ENCODE measurements around the gene COCH.
A peak's percentile ranks its signal among the peaks of the same experiment; 100 is the strongest.

Gene COCH

GRCh38 chr14:30874120-30874998, at the start of gene COCH:
TSS of gene COCH (plus strand) at chr14:30874559. CDS start at chr14:30874939, 380 bp downstream.
- DNase-seq, result peak; percentile 69

GRCh38 chr14:30826070-30826469, 48.3 kb upstream of the COCH start:
- no peak for DNase-seq

DNA sequence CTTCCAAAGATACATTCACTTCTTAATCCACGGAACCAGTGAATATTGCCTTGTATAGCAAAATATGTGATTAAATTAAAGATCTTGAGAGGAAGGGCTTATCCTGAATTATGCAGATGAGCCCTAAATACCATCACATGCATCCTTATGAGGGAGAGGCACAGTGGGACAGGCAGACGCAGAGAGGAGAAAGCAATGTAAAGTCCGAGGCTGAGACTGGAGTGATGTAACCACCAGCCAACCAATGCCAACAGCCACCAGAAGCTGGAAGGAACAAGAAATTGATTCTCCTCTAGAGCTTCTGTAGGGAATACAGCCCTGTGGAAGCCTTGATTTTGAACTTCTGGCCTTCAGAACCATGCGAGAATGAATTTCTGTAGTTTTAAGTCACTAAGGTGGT, 44.5 kb upstream of the COCH start:
- DNase-seq, result no peak

DNA sequence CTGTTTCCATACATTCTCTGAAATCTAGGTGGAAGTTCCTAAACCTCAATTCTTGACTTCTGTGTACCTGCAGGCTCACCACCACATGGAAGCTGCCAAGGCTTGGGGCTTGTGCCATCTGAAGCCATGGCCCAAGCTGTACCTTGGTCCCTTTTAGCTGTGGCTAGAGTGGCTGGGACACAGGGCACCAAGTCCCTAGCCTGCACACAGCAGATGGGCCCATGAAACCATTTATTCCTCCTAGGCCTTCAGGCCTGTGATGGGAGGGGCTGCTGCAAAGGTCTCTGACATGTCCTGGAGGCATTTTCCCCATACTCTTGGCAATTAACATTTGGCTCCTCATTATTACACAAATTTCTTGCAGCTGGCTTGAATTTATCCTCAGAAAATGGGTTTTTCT, 40.0 kb upstream of the COCH start:
- DNase-seq, result no peak

- no peak for DNase-seq
These were observed 36.0 kb upstream of the COCH start for GRCh38 chr14:30838351-30838750.

DNA sequence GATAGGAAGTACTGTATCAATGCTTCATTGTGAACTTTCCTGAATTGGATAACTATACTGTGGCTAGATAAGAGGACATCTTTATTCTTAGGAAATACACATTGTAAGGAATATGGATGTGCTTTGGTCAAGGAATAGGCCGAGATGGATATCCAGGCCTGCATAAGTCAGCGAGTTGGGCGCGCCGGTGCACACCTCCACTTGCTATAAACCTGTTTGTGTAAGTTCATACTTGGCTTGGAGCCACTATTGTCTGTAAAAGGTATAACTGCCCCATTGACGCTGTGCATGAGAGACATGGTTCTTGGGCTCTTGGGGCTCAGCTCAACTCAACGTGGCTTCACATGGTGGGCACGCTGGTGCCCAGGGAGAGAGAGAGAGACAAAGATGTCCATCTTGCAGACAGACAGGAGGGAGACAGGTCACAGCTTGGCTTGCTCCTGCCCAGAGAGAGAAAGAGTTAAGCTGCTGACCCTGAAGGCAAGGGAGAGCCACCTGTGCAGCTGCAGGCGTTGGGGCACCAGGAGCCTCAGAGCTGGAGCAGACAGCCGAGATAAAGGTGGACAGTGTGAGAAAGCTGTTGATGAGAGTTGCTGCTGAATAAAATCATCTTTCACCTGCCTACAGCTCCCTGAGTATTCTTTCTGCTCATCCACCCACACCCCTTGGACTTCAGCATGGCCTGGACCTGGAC, 34.1 kb upstream of the COCH start:
- no peak for DNase-seq

GRCh38 chr14:30842431-30842830, 31.9 kb upstream of the COCH start:
- no peak for DNase-seq

DNA sequence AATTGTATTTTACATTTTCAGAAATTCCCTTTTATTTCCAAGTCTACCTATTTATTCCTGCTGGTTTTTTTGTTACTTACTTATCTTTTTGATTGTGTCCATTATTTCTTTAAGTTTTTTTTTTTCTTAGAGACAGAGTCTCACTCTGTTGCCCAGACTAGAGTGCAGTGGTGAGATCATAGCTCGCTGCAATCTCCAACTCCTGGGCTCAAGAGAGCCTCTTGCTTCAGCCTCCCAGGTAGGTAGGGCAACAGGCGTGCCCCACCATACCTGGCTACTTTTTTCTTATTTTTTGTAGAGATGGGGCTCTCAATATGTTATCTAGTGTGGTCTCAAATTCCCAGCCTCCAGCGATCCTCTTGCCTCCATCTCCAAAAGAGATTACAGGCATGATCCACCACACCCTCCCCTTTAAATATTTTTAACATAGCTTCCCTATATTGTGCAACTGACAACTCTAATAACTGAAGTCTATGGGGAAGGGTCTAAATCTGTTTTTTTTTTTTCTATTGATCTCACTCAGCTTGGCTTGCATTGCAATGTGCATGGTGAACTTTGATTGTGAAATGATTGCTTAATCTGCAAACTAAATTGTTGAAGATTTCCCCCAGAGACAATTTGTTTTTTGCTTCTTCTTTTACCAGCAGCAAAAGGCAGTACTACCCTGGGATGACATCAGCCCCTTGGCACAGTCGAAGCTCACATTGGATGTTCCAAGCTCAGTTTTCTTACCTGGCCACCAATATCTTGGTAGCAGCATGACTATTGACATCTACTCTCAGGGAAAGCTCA, 25.7 kb upstream of the COCH start:
- DNase-seq, result no peak

GRCh38 chr14:30849354-30849753, 25.0 kb upstream of the COCH start:
- DNase-seq, result no peak

- no peak for DNase-seq
These were observed 24.4 kb upstream of the COCH start for GRCh38 chr14:30849983-30850382.

DNA sequence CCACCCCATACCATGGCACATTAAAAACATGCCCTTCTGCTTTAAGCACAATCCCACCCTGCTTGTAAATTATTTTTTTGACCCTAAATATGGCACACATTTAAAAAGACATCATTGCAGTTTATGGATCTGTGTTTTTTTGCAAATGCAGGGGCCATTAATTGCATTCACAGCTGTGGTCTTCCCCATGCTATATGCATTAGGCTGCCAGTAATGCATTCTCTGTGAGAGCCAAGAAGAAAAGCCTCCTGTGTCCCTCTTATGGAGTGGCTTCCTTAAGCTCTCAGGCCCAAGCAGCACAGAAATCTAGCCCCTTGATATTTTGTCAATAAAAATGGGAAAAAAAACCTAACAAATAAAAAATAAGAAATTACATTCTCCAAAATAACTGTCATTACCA, 20.4 kb upstream of the COCH start:
- no peak for DNase-seq

GRCh38 chr14:30854492-30854891, 19.9 kb upstream of the COCH start:
- no peak for DNase-seq

GRCh38 chr14:30855345-30856037, 18.9 kb upstream of the COCH start:
- no peak for DNase-seq

- DNase-seq, result no peak
These were observed 13.2 kb upstream of the COCH start for GRCh38 chr14:30861200-30861599.

- no peak for DNase-seq
These were observed 9.4 kb upstream of the COCH start for GRCh38 chr14:30864934-30865333.

DNA sequence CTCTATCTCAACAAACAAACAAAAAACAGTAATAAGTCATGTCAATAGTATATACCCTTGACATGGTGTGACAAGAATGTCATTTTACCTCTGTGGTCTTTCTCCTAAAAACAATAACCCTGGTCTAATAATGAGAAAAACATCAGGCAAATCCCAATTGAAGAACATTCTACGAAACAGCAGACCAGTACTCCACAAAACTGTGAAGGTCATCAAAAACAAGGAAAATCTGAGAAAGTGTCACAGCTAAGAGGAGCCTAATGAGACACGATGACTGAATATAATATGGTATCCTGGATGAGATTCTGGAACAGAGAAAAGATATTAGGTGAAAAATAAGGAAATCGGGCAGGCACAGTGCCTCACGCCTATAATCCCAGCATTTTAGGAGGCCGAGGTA, 5.6 kb upstream of the COCH start:
- DNase-seq, result no peak

DNA sequence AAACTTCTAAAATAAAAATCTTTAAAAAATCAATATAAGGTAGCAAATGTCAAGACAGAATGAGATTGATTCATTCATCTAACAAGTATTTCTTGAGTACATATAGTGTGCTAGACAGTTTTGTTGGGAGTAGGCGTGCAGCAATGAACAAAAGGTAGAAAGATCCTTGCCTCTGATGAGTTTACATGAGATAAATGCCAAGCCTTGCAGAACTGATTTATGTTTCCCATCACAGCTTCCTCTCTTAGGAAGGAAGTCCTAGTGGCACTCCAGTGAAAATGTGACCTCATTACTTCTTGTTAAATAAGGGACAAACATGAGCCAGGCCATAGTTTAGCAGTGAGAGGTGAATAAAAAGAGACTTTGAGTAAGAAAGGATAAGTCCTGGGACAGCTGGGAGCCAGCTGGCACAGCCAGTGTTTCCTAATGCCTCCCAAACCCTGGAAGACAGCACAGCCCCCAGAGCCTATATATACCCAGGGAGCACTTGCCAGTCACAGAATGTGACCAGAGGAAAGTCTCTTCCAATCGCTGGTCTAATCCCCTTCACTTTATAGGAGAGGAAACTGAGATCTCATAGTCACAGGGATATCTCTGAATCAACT, 4.7 kb upstream of the COCH start:
- DNase-seq, result no peak

DNA sequence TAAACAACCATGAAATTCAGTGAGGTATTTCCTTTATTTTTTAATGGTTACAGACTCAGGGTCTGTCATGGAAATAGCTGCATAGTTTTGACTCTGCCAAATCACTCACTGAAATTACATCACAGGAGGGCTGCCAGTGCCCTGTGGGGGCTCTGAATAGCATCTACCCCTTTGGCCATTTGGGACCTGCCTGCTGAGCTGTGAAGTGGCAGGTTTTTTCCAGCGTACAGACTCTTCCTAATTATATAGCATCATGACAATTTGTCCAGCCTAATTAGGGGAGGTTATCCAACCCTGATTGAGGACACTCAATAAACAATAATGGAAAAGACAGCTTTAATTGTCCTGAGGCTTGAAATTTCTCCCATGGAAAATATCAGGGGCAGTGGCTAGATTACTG, 1.8 kb upstream of the COCH start:
- no peak for DNase-seq

- no peak for DNase-seq
These were observed 845 bp upstream of the COCH start for GRCh38 chr14:30873308-30874119.

DNA sequence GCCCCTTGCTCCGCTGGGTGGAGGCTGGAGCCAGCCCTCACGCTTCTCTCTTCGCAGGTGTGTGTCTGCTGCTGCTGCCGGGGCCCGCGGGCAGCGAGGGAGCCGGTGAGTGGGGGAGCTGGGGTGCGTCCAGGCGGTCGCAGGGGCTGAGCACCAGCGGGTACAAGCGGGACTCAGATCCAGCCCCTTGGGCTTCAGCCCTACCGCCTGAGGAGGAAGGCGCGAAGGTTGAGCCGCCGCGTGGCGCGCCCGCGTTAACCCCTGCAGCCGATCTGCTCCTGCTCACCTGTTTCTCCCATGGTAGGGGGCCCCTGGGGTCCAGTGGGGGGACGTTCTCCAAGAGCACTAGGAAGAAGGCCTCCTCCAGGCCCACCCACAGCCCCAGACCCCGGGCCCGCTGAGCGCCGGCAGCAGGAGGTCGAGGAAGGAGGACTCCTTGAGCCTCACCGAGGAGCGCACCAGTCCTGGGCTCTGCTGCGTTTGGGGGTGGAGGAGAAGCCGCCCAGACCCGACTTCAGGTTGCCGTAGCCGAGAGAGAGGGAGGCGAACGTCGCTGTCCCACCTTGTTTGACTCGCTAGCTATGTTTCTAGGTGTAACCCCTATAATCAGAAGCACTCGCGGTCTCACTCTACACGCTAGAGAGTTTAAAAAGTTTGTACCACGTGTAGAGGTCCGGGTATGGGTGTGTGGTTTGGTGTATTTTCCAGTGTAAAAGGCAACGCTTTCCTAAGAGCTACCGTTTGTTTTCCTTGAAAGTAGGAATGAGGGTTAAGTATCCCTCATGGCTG, 834 bp downstream of the COCH start:
- peak; percentile 63 for DNase-seq

GRCh38 chr14:30875788-30876053, 1.4 kb downstream of the COCH start:
- DNase-seq, result no peak
